Measurements from ENCODE around the gene TAF10.

Gene TAF10

DNA sequence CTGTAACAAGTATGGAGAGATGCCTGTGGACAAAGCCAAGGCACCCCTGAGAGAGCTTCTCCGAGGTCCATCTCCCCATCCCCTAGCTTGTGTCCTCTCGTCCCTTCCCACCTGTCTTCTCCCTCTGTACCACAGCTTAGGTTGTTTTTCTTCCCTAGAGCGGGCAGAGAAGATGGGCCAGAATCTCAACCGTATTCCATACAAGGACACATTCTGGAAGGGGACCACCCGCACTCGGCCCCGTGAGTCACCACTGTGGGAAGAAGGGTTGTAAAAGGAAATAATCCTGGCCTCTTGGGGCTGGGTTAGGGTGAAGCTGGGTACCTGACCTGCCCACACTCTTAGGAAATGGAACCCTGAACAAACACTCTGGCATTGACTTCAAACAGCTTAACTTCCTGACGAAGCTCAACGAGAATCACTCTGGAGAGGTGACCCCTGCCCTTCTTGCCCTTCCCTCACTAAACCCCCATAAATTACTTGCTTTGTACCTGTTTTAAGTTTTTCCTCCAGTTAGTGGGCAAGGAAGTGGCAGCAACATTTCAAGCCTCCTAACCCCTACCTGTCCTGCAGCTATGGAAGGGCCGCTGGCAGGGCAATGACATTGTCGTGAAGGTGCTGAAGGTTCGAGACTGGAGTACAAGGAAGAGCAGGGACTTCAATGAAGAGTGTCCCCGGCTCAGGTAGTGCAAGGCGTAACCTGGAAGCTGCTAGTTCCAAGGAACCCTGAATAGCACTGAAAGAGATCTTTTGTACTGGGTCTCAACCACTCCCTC is 3.1 kb downstream of the TAF10 start:
- no peak for DNase-seq (ENCODE audit: low spot score)

DNA sequence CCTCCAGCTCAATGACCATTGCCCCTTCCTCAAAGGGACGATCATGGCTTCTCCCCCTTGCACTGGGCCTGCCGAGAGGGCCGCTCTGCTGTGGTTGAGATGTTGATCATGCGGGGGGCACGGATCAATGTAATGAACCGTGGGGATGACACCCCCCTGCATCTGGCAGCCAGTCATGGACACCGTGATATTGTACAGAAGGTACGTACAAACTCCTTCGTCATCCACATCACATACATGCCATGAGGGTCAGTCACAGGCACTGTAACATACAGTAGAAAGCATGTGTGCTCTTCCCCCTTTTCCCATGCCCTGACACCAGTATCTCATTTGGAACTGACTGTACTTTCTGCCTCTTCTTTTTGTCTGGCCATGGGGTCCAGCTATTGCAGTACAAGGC is 4.0 kb downstream of the TAF10 start:
- DNase-seq (ENCODE audit: low spot score), result no peak

DNA sequence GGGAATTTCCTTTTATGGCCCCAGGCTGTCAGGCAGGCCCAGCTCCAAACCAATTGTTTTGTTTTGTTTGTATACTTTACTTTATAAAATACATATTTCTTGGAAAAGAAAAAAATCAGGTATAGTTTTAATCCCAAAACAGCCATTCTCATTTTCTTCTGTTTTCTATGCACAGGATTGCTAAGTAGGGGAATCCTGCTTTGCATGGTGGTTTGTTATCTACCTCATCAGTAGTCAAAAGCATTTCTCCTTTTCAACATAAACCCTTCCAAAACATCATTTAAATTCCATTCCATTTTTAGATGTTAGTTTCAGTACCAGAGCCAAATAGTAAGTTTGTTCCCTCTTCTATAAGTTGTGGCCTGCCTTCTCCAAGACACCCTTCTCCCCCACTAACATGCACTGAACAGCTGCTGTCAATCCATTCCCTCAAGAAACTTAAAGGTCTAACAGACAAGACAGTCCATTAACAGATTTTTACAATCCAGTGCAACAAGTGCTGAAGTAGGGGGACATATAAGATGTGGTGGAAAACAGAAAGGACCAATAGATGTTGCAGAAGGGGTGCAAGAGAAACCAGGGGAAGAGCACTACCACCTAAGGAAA is 4.7 kb downstream of the TAF10 start:
- DNase-seq (ENCODE audit: low spot score), result no peak

DNA sequence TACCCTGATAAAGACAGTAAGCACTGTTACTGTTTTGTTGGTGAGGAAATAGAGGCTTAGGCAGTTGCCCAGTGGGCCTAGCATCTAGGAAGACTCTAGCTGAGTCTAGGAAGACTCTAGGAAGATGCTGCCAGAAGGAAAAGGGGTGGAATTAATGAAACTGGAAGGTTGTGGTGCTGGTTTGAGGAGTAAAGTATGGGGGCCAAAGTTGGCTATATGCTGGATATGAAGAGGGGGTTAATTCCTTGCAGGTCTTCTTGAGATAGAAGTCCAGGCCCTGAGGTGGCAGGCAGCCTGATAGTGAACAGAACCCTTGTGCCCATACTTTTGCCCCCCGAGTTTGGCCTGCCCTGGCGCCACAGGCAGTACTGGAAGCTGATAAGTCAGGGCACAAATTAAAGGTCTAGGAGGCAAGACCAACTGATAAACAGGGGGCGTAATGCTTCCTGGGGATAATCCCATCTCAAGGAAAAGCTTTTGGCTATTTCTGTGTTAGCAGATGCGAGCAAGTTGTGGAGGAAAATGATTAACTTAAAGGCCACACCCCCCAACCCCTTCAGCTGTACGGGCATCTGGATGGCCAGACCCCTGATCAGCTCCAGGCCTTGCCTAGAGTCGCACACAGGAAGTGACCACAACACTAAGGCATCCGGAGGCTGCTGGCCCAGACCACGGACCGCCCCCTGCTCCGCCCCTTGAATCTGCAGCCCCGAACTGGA is 5.4 kb downstream of the TAF10 start:
- DNase-seq (ENCODE audit: low spot score), result peak; percentile 93

DNA sequence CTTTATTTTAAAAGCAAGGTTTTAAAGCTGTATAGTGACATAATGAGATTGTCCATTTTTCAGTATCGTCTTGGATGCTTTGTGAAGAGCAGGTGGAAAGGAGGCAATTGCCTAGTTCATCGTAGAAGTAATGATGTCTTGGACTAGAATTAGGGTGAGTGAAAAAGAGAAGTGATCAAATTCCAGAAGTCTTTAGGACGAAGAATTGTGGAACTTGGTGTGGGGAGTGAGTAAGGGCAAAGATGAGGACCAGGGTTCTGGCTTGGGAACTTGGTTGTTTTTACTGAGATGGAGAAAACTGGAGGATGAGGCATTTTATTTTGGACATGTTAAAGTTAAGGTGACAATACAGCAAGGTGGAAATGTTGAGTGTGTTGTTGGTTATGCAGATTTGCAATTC is 7.2 kb downstream of the TAF10 start:
- DNase-seq (ENCODE audit: low spot score), result no peak

DNA sequence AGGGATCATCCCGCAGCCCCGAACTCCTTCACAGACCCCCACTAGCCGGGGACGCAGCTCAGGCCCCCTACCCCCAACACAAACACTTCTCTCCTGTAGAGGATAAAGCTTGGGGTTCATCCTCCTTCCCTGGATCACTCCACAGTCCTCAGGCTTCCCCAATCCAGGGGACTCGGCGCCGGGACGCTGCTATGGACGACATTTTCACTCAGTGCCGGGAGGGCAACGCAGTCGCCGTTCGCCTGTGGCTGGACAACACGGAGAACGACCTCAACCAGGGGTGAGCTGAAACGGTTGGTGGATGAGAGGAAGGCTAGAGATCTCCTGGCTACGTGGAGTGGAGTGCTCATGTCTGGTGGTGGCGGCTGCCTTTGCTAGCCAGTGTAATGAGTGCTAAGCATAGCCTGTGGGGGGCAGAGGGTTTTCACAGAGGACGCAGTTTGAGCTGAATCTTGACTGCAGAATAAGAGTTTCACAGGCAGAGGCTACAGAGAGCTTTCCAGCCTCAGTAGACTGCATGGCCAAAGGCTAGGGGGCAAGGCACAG is 7.9 kb downstream of the TAF10 start:
- peak; percentile 63 for DNase-seq (ENCODE audit: low spot score)

DNA sequence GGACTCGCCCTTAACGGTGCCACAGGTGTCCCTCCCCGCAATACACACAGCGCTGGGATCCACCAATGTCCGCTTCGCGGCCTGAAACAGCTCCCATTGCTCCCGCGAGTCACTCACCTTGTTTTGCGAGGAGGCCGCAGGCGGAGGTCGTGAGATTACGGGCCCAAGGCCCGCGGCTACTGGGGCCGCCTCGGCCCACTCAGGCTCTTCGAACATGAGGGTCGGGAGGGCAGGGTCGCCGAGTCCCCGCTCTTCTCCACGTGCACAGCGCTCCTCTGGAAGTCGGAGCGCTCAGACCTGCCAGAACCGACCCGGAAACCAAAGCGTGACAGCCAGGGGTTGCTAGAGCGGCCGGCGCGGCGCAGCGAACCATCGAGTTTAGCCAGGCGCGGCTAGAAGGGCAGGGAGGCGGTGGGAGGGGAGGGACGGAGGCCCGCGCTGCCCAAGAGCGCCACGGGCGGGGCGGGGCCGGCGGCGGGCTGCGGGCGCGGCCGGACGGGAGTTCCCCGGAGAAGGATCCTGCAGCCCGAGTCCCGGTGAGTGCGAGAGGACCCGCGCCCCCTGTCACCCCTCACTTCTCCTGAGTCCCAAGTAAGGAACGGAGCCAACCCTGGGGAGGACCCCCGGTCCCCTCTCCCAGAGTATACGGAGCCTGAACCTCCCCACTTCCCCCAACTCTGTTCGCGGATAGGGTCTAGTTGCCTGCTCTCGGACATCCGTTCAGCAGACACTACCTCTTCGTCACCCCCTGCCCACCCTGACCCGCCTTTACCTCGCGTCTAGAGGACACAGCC is 8.5 kb downstream of the TAF10 start, which contains the start of the genes ILK and RRP8:
Gene ILK, plus strand, starts transcription at position 488 of the 794 bp plus-strand sequence. CDS start 498 bp downstream, outside the sequence.
Gene RRP8, minus strand, starts transcription at position 330 of the 794 bp plus-strand sequence. Its CDS starts 114 bp downstream, at position 216.
- peak; percentile 94 for DNase-seq (ENCODE audit: low spot score)

DNA sequence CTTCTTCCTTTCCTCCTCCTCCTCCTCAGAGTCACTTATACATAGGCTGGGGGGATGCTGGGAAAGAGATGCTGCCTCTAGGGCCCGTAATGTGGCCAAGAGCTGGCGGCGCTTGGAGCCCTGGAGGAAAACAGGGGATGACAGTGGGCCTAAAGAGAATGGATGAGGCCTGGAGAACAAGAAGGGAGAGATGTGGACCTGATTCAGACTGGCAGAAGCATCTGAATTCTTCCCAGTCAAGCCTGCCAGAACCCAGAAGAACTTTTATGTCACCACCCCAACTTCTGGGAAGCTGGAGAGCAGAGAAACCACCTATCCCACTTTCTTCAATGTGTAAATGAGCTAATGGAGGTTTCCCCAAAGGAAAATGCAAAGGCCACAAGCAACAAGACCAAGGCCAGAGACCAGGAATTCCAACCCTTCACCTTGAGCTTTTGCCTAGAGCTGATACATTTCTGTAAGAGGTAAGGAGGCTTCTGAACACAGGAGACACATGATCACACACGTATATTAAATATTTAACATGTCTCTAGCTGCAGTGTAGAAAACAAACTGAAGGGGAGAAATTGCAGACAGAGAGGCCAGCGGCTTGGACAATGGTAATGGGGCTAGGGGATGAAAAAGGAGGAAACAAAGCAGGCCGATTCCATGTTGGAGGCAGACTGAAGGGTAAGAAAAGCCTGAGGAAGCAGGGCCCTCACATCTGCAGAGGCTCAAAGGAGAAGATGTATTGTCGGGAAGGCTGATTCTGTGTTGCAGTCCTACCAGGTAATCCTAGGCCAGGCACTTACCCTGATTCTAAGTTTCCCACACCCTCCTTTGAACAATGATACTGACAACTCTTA is 9.7 kb downstream of the TAF10 start:
- no peak for DNase-seq (ENCODE audit: low spot score)

DNA sequence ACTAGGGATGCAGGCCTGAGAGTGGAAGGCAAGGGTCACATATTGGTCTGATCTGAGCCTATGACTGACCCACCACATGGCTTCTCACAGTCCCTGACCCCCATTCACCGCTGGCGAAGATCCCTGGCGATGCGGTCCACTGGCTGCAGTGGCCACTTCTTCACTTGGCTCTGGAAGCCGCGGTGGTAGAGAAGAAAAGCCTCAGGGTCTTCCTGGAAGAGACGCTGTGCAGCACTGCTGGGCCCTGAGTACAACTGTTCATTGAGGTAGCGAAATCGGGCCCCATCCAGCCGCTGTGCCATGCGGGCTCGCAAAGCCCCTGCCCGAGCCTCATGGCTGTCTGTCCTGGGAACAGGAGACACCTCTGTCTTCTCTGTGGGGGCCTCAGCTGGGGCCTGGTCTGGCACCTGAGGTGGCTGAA is 11.0 kb downstream of the TAF10 start:
- no peak for DNase-seq (ENCODE audit: low spot score)

DNA sequence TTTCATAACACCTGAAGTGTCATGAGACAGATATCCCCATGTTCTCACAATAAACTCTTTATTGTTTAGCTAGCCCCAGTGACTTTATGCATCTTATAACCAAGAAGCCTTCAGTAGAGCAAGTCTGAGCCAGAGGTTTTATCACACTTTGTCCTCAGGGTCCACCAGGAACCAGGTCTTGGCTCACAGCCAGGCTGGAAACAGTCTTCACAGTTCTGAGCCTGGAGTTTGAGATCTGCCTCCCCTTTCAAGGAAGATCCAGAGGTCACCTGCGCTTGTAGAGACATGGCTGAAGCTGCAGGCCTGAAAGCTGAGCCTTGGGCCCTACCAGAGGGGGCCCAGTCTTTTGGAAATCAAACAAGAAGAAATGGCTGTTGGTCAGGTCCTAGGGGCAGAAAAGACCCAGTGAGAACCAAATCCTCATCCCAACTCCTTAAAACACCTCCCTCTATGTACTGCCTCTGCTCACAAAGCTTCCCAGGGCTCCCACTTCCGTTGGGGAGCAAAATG is 12.1 kb downstream of the TAF10 start:
- no peak for DNase-seq (ENCODE audit: low spot score)

DNA sequence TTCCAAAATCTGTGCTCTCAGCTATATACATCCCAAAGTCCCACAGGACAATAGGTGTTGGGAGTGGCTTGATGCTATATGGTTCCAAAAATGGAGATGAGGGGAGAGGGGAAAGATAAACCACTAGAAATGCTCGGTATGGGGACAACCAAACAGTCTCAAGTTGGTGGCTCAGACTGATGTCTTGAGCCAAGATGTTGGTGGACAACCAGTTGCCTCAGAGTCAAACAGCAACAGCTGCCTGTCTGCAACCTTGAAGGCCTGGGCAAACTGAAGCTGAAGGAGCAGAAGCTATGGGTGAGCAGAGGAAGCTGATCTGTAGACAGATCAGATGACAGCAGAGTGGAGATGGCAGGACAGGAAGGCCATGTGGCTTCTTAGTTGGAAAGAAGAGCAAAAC is 12.6 kb downstream of the TAF10 start:
- no peak for DNase-seq (ENCODE audit: low spot score)

DNA sequence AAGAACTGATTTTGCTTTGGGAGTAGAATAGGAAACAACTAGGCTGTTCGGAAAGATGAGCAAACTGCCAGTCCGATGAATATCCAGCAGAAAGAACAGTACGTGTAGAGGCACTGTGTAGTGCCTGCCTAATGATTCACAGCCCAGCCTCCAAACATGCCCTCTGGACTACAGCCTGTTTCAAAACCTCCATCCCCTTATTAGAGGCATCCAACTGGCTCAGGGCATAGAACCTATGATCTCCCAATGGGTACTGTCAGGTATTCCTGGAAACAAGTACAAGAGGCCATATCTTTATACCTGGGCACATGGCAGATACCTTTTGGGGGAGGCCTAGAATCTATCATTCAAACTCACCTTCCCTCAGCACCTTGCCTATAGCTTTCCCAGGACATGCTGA is 13.5 kb downstream of the TAF10 start:
- no peak for DNase-seq (ENCODE audit: low spot score)

DNA sequence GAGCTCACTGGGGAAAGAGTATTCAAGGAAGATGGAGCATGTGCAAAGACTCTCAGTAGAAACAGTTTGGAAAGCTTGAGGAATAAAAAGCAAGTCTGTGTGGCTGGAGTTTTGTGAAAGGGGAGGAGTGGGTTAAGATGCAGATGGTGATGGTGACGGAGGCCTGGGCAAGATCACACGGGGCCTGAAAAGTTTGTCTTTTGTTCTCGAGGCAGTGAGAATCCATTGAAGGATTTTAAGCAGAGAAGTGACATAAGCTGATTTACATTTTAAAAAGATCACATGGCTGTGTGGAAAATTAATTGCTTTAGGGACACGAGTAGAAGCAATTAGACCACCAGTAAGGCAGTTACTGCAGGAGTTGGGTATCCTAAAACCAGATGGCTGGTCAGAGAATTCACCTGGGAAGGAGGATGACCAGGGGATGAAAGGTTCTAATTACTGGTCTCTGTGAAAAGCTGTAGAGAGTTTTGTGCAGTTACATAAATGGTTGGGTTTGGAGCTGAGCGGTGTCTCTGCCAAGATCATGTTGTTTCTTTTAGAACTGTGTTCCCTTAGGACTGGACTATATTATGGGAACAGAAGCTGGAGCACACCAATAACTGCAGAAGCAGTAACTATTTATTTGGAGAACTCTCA is 15.7 kb downstream of the TAF10 start:
- DNase-seq (ENCODE audit: low spot score), result no peak

DNA sequence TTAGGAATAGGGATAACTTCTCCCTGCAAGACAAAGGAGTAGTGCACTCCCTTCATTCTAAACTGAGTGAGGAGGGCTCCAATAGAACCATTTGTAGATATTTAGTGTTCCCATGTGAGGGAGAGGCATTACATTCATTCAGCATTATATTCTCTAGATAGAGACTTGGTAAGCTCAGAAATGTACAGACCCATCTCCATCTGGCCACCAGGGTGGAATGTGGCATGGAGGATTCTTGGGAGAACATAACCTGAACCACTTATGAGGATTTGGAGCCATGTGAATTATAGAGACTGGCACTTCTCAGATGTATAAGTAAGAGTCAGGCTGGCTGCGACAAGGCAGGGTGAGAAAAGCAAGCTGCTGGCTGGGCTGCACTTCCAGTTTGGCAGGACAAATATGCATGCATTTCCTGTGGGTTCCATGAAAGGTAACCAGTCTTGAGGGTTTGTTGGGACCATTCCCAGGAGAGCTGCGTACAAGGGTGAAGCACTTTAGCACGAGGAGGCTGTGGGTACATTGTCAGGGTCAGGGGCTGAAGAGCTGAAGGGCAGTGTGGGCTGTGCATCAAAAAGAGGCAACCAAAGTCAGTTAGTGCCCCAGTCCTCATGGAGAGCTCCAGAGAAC is 17.8 kb downstream of the TAF10 start:
- DNase-seq (ENCODE audit: low spot score), result no peak

DNA sequence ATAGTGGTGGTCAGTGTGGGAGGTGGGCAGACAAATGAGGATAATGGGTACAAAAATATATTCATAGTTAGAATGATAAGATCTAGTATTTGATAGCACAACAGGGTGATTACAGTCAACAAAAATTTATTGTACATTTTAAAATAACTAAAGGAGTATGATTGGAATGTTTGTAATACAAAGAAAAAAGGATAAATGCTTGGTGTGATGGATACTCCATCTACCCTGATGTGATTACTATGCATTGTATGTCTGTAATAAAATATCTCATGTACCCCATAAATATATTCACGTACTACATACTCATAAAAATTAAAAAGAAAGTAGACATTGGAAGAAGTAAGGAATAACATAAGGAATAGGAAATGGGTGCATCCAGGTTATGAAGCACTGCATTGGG is 24.0 kb downstream of the TAF10 start:
- no peak for DNase-seq (ENCODE audit: low spot score)

DNA sequence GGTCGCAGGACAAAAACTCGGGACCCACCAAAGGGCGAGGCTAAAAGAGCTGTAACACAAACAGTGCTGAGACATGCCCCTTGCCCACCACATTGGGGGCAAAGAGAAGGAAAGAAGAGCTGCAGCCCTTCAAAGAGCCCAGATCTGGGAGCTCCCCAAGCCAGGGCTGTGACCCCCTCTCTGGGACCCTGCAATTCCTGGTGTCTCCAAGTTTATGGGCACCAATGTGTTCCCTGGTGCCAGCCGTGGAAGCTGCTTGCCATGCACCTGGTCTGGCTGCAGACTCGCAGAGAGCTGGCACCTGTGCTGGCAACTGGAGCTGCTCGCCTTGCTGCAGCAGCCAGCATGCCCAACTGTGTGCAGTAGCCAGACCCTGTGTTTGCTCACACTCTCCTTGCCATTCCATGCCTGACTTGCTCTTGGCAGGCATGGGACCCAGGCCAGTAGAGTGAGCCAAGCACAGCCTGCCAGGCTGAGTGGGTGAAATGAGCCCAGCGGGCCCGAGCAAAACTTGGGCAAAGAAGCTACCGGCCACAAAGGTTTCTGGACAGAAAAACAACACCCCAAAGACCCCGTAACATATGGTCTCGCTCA is 24.6 kb downstream of the TAF10 start:
- DNase-seq (ENCODE audit: low spot score), result no peak

DNA sequence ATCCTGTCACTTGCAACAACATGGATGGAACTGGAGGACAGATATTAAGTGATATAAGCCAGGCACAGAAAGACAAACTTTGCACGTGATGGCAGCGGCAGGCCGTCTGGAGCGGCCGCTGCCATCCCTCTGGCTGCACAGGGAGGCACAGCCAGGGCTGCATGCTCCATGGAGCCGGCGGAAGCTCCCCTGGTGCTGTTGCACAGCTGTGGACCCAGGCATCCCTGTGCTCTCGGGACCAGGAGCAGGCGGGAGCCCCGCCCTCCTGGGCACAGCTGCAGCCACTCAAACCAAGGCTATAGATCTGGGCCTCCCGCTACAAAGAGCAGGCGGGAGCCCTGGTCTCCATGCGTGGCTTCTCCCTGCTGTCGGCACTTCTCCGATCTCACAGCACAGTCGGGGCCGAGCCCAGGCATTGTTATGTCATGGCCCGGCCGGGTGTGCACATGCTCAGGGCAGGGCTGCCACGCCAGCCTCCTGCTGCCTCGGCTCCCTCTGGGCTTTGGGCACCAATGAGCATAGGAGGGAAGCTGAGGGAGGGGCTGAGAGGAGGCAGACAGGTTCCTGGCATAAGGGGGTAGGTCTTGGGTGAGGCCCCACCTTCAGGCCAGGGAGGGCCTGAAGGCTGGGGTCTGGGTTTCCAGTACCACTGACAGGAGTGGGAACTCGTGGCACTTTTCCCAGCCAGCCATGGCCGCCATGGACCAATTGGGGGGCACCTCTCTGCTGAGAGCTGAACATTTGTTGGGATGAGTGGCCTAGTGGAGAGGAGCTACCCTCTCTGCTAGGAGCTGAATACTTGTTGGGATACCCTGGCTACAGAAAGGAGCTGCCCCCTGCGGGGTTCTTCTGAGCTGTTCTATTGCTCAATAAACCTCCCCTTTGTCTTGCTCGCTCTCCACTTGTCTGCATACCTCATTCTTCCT is 25.3 kb downstream of the TAF10 start:
- DNase-seq (ENCODE audit: low spot score), result peak; percentile 28

DNA sequence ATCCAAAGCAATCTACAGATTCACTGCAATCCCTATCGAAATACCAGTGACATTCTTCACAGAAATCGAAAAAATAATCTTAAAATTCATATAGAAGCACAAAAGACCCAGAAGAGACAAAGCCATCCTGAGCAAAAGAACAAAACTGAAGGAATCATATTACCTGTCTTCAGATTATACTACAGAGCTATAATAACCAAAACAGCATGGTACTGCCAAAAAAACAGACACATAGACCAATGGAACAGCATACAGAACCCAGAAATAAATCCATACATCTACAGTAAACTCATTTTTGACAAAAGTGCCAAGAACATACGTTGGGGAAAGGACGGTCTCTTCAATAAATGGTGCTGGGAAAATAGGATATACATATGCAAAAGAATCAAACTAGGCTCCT is 27.5 kb downstream of the TAF10 start:
- no peak for DNase-seq (ENCODE audit: low spot score)

All from AG08395 (cell line).